ENCODE data around the gene SPEF1. TPM values are rescaled to one million over a fixed set of nuclear protein-coding genes. Genes with fewer than 3 reads are reported as not detected.

Gene SPEF1
- total and polyA plus RNA-seq, 2 of the 4 experiments (the other 2 are of a cell fraction), result 0.15 TPM; not detected in 1

DNA sequence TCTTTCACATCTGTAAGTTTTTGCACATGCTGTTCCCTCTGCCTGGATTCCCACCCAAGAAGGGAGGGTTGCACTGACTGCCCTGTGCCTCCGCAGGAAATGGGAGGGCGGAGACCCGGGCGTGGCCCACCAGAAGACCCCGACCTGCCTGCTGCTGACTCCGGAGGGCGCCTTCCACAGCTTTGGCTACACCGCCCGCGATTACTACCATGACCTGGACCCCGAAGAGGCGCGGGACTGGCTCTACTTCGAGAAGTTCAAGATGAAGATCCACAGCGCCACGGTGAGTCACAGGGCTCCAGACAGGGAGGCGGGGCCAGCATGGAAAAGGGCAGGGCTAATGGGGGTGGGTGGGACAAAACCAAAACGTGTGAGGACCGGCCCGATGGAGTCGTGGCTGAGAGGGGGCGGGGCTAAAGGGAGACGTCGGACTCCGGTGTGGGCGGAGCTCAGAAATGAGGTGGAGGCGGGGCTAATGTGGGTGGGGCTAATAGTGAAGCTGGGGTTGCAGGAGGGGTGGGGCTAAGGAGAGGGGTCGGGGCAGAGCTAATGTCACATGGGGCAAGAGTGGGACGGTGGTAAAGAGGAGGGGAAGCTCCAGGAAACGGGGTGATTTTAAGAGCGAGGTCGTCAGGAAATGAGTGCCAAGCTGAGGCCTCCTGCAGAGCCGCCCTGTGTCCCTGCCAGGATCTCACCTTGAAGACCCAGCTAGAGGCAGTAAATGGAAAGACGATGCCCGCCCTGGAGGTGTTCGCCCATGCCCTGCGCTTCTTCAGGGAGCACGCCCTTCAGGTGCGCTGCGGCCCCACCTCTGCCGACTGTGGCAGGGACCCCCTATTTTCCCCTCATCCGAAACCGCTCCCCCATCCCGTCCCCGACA lies 36.2 kb downstream of the SPEF1 start:
- 69% methylated on average over 15 of the region's 45 CpGs; no CpG with 5 or more reads in 1 of the 2 experiments for WGBS, 2 experiments (ENCODE audit: extremely low coverage in 2 of 2, insufficient read length in 1 of 2)
- no peaks in the 10 kb centered on the region for H3K36me3 ChIP-seq (ENCODE audit: control insufficient read depth, insufficient read depth, low read length)
- H3K4me2 ChIP-seq (ENCODE audit: low read depth, low read length), result no peak overlapping the region
- H3K23ac ChIP-seq (ENCODE audit: low read depth, low read length), result no peak overlapping the region
- H3K27ac ChIP-seq (ENCODE audit: insufficient read depth, low read length), result no peak overlapping the region
- in situ Hi-C loops (cut with MboI; ENCODE audit: low sequenced_read_pairs), result no loop called here
- H3K27me3 ChIP-seq (ENCODE audit: control insufficient read depth, insufficient read depth, low read length), result peaks cover 12% of the 10 kb centered on the region
- TF ChIP-seq RAD21 (IDR thresholded peaks at IDR 0.05; ENCODE audit: low read length) (no peak), NFE2L2 (IDR thresholded peaks at IDR 0.05; ENCODE audit: low read depth, low read length) (no peak), CEBPB (IDR thresholded peaks at IDR 0.05; ENCODE audit: low read depth, low read length) (no peak), MAZ (IDR thresholded peaks at IDR 0.05; ENCODE audit: borderline replicate concordance, low read depth, low read length) (no peak), BHLHE40 (IDR thresholded peaks at IDR 0.05; ENCODE audit: low read depth, low read length) (no peak)
- TF ChIP-seq, protein P1, sequence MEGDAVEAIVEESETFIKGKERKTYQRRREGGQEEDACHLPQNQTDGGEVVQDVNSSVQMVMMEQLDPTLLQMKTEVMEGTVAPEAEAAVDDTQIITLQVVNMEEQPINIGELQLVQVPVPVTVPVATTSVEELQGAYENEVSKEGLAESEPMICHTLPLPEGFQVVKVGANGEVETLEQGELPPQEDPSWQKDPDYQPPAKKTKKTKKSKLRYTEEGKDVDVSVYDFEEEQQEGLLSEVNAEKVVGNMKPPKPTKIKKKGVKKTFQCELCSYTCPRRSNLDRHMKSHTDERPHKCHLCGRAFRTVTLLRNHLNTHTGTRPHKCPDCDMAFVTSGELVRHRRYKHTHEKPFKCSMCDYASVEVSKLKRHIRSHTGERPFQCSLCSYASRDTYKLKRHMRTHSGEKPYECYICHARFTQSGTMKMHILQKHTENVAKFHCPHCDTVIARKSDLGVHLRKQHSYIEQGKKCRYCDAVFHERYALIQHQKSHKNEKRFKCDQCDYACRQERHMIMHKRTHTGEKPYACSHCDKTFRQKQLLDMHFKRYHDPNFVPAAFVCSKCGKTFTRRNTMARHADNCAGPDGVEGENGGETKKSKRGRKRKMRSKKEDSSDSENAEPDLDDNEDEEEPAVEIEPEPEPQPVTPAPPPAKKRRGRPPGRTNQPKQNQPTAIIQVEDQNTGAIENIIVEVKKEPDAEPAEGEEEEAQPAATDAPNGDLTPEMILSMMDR (conservative IDR thresholded peaks at IDR 0.05; ENCODE audit: low read depth, low read length), result no peak
- TF ChIP-seq, protein P2, sequence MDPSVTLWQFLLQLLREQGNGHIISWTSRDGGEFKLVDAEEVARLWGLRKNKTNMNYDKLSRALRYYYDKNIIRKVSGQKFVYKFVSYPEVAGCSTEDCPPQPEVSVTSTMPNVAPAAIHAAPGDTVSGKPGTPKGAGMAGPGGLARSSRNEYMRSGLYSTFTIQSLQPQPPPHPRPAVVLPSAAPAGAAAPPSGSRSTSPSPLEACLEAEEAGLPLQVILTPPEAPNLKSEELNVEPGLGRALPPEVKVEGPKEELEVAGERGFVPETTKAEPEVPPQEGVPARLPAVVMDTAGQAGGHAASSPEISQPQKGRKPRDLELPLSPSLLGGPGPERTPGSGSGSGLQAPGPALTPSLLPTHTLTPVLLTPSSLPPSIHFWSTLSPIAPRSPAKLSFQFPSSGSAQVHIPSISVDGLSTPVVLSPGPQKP (IDR thresholded peaks at IDR 0.05; ENCODE audit: borderline replicate concordance, low read depth, low read length), result no peak
- H3K56ac ChIP-seq (ENCODE audit: extremely low read depth, insufficient read depth, low read length), result no peak overlapping the region
- no peaks in the 10 kb centered on the region for H4K20me1 ChIP-seq (ENCODE audit: insufficient read depth, low read length)
- H3K9ac ChIP-seq (ENCODE audit: low read depth, low read length), result no peak overlapping the region
- H2AFZ ChIP-seq (replicated peaks; ENCODE audit: low read length, poor library complexity), result no peak overlapping the region
- H2BK120ac ChIP-seq (ENCODE audit: low read depth, low read length), result no peak overlapping the region
- H3K14ac ChIP-seq (replicated peaks; ENCODE audit: low read depth, low read length), result no peak overlapping the region
- POLR2A ChIA-PET (ENCODE audit: unreplicated experiment), result no interaction called here
- H2BK15ac ChIP-seq (ENCODE audit: low read depth, low read length), result no peak overlapping the region
- no peak overlapping the region for H2BK20ac ChIP-seq (ENCODE audit: low read depth, low read length)
- no peak overlapping the region for H4K91ac ChIP-seq (ENCODE audit: insufficient read depth, low read depth, low read length)
- dilution Hi-C loops (cut with HindIII; ENCODE audit: low sequenced_read_pairs, unreplicated experiment), result no loop called here
- ATAC-seq (ENCODE audit: low read depth) (no peak), DNase-seq (no peak)
- H3K18ac ChIP-seq (ENCODE audit: low read depth, low read length), result no peak overlapping the region
- intact Hi-C loops (cut with micrococcal nuclease), result no loop called here
- BruUV-seq (replicated peaks), result no TSS peak
- no peak overlapping the region for H3K4ac ChIP-seq (ENCODE audit: low read depth, low read length)
- CTCF ChIA-PET, result interaction anchor here (0.8 kb wide), 1 partner anchor 41 kb away, joined by 3 read pairs; the partner anchor contains the start of gene CENPB
- no peak overlapping the region for H2AK5ac ChIP-seq (ENCODE audit: low read depth, low read length)
- no peak overlapping the region for H4K8ac ChIP-seq (ENCODE audit: low read depth in 2 of 2, low read length in 2 of 2)
- H2AK9ac ChIP-seq (replicated peaks; ENCODE audit: low read depth, low read length, poor library complexity), result no peak overlapping the region
- no peak overlapping the region for H2BK5ac ChIP-seq (ENCODE audit: low read depth, low read length, poor library complexity, severe bottlenecking)
- no peaks in the 10 kb centered on the region for H3K79me1 ChIP-seq (ENCODE audit: low read depth in 1 of 2, low read length in 2 of 2)
- H3K9me3 ChIP-seq (ENCODE audit: control insufficient read depth, insufficient read depth, low read length), result no peaks in the 10 kb centered on the region
- no peaks in the 10 kb centered on the region for H3K4me1 ChIP-seq (ENCODE audit: control insufficient read depth, insufficient read depth, low read length)
- H3K9me1 ChIP-seq (ENCODE audit: insufficient read depth, low read length), result no peaks in the 10 kb centered on the region
- H4K5ac ChIP-seq (ENCODE audit: low read depth, low read length), result no peak overlapping the region
- no peak overlapping the region for H3K4me3 ChIP-seq (ENCODE audit: insufficient read depth, low read depth, low read length)

All from IMR-90 (cell line).